Activated T-helper 17 cell treated with anti-CD3 and anti-CD28 coated beads, Interleukin-2, amount 50 U/mL, for 72 hours (primary cell): ENCODE measurements around the gene PSMA8. TPM values are rescaled to one million over a fixed set of nuclear protein-coding genes. Genes with fewer than 3 reads are reported as not detected.
"Not testable (repeated sequence)": the region's sequence is repeated elsewhere in the genome, so short reads cannot be mapped to it uniquely, and the experiment has no call there.

Experiments
- ATAC-seq: fragments of 150-1000 bp; cut with Tn5 transposase; replicated peaks from 2 replicates; pipeline ENCODE4 v1.10.0; 2021; ENCODE audit warnings: mild to moderate bottlenecking, moderate library complexity
- H3K27ac Mint-ChIP-seq: one replicate; pipeline ENCODE4 v1.8.0; 2022; ENCODE audit warnings: mixed read lengths
- H3K27me3 Mint-ChIP-seq: one replicate; pipeline ENCODE4 v1.8.0; 2022; ENCODE audit warnings: mixed read lengths
- H3K36me3 Mint-ChIP-seq: one replicate; pipeline ENCODE4 v1.8.0; 2022; ENCODE audit warnings: low read depth, mild to moderate bottlenecking, mixed read lengths
- H3K4me1 Mint-ChIP-seq: one replicate; pipeline ENCODE4 v1.8.0; 2022; ENCODE audit warnings: mixed read lengths
- H3K4me3 Mint-ChIP-seq: one replicate; pipeline ENCODE4 v1.8.0; 2022; ENCODE audit warnings: mild to moderate bottlenecking, mixed read lengths
- H3K9me3 Mint-ChIP-seq: one replicate; pipeline ENCODE4 v1.8.0; 2022; ENCODE audit warnings: mixed read lengths
- total RNA-seq, 2 donors: library from RNA; stranded (reverse); gene quantifications; one replicate each; pipeline ENCODE4 v1.2.3, GENCODE V29; 2022

The PSMA8 gene
- total RNA-seq, result under 1 TPM in 1 of 2 donors, not detected in 1; 0.58 TPM

DNA sequence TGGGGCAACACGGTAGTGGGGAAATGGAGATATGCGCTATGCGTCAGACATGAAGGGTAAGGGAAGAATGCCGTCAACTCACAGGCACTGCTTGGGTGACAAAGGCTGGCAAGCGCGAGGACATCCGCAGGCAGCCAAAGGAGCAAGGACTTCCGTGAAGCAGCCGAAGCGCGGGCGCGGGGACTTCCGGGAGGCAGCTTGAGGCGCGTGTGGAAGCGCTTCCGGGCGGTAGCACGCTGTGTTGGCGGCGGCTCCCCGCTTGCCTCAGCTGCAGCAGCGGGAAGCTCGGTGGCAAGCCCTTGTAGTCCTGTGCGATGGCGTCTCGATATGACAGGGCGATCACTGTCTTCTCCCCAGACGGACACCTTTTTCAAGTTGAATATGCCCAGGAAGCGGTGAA lies at the start of gene PSMA8:
PSMA8 (plus strand) TSS at position 218 of the 400 bp plus-strand sequence; CDS start at position 315, 97 bp downstream.
- Mint-ChIP-seq H3K27me3 (no peaks in the 10 kb centered on the region), H3K27ac (peak within 1 kb of the TSS; percentile 58), H3K9me3 (no peaks in the 10 kb centered on the region), H3K4me3 (peak within 1 kb of the TSS; percentile 68), H3K4me1 (no peaks in the 10 kb centered on the region), H3K36me3 (no peaks in the 10 kb centered on the region)
- peak; percentile 85 for ATAC-seq

GRCh38 chr18:26085056-26085455 lies 48.6 kb upstream of the PSMA8 start:
- no peak for ATAC-seq
- Mint-ChIP-seq H3K36me3 (peaks cover 68% of the 10 kb centered on the region), H3K9me3 (no peaks in the 10 kb centered on the region), H3K27ac (no peak overlapping the region), H3K4me1 (peaks cover 19% of the 10 kb centered on the region), H3K4me3 (no peak overlapping the region), H3K27me3 (no peaks in the 10 kb centered on the region)

DNA sequence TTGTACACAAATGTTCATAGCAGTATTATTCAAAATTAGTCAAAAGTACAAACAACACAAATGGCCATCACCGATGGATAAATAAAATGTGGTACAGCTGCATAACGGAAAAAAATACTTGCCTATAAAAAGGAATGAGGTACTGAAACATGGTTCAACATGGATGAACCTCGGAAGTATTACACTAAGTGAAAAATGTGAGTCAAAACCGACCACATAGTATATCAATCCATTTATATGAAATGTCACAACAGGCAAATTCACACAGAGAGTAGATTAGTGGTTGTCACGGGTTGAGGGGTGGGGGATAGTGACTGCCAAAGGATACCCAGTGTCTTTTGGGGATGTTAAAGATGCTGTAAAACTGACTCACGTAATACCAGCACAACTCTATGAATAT lies 46.7 kb upstream of the PSMA8 start:
- Mint-ChIP-seq H3K9me3 (no peaks in the 10 kb centered on the region), H3K27me3 (no peaks in the 10 kb centered on the region), H3K4me3 (peak overlapping the region; percentile 95), H3K27ac (no peak overlapping the region), H3K4me1 (peaks cover 19% of the 10 kb centered on the region), H3K36me3 (peaks cover 55% of the 10 kb centered on the region)
- no peak for ATAC-seq

- no peak for ATAC-seq
- peak overlapping the region; percentile 97 for H3K27ac Mint-ChIP-seq
- no peaks in the 10 kb centered on the region for H3K27me3 Mint-ChIP-seq
- H3K4me1 Mint-ChIP-seq, result peaks cover 19% of the 10 kb centered on the region
- peak overlapping the region; percentile 95 for H3K4me3 Mint-ChIP-seq
- H3K9me3 Mint-ChIP-seq, result no peaks in the 10 kb centered on the region
- peaks cover 40% of the 10 kb centered on the region for H3K36me3 Mint-ChIP-seq
Measured at GRCh38 chr18:26088487-26088886, 45.2 kb upstream of the PSMA8 start.

- peak; percentile 13 for ATAC-seq
- Mint-ChIP-seq H3K27ac (peak overlapping the region; percentile 97), H3K27me3 (no peaks in the 10 kb centered on the region), H3K4me1 (peaks cover 19% of the 10 kb centered on the region), H3K36me3 (peaks cover 30% of the 10 kb centered on the region), H3K9me3 (no peaks in the 10 kb centered on the region), H3K4me3 (peak overlapping the region; percentile 95)
Measured at GRCh38 chr18:26089293-26090129, 44.2 kb upstream of the PSMA8 start.

- H3K36me3 Mint-ChIP-seq, result peaks cover 21% of the 10 kb centered on the region
- peak; percentile 87 for ATAC-seq
- peak within 1 kb of the TSS; percentile 97 for H3K27ac Mint-ChIP-seq
Measured at GRCh38 chr18:26090130-26091046, 43.3 kb upstream of the PSMA8 start, which contains the start of gene SS18. Gene SS18, minus strand, starts transcription at chr18:26090613. Its CDS starts 44 bp downstream, at chr18:26090569.

DNA sequence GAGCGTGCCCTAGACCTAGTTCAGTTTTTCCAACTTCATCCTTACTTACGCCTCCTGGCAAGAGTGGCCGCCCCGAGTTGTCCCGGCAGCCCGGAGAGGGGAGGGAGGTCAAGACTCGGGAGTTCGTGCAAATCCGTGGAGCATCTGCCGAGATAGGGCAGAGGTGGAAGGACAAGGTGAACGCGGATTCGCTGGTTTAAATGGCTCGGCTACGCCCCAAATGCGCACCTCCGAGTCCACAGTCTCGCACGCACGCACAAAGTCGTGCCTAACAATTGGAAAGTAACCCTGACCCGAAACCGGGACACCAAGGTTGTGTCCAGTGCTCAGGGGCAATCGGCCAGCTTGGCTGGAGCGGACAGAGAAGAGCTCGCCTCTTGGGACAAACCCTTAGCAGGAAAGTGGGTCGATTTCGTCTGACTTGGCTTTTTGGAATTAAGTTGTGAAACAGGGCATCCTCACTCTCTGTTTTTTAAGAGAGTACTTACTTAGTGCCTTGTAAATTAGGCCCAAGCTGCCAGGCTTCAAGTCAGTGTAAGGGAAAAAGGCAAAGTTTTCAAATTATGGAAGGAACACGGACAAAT lies 42.5 kb upstream of the PSMA8 start:
- H3K4me3 Mint-ChIP-seq, result peak overlapping the region; percentile 95
- H3K9me3 Mint-ChIP-seq, result no peaks in the 10 kb centered on the region
- peaks cover 15% of the 10 kb centered on the region for H3K36me3 Mint-ChIP-seq
- peaks cover 19% of the 10 kb centered on the region for H3K4me1 Mint-ChIP-seq
- H3K27ac Mint-ChIP-seq, result peak overlapping the region; percentile 97
- no peaks in the 10 kb centered on the region for H3K27me3 Mint-ChIP-seq
- ATAC-seq, result peak; percentile 63

More at GRCh38 chr18:26090130-26091046, 43.3 kb upstream of the PSMA8 start, which contains the start of gene SS18:
- Mint-ChIP-seq H3K9me3 (no peaks in the 10 kb centered on the region), H3K4me1 (peaks cover 19% of the 10 kb centered on the region), H3K27me3 (no peaks in the 10 kb centered on the region), H3K4me3 (peak within 1 kb of the TSS; percentile 95)

- Mint-ChIP-seq H3K36me3 (no peaks in the 10 kb centered on the region), H3K27ac (no peak overlapping the region), H3K4me1 (no peaks in the 10 kb centered on the region), H3K27me3 (no peaks in the 10 kb centered on the region), H3K4me3 (no peak overlapping the region), H3K9me3 (no peaks in the 10 kb centered on the region)
- no peak for ATAC-seq
Measured at GRCh38 chr18:26096852-26097251, 36.8 kb upstream of the PSMA8 start.

DNA sequence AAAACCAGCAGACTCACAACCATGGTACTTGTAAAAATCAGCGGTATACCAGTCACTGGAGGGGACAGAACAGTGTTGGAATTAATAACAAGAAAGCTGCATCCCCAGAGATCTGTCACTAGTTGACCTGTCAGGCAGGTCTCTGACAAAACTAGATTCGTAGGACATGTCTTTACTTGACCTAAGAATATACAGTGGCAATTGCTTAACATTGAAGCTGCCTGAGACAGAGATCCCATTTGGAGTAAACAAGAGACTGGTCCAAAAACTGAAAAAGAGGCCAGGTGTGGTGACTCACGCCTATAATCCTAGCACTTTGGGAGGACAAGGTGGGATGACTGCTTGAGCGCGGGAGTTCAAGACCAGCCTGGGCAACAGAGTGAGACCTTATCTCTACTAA lies 36.1 kb upstream of the PSMA8 start:
- no peaks in the 10 kb centered on the region for H3K4me1 Mint-ChIP-seq
- no peak for ATAC-seq

DNA sequence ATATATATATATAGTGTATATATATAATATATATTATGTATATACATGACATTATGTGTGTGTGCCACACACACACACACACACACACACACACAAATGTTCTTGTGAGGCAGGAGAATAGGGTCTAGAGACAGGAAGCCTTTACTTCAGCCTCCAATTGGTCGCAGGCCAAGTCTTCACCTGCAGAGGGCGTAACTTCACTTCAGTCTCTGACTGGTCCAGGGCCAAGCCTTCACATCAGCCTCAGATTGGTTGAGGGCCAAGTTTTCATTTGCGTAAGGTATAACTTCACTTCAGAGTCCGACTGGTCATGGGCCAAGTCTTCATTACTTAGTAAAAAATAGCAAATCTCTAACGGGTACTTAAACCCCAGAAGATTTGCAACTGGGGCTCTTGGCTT lies 30.1 kb upstream of the PSMA8 start:
- H3K27ac Mint-ChIP-seq, result no peak overlapping the region
- H3K4me3 Mint-ChIP-seq, result no peak overlapping the region
- H3K27me3 Mint-ChIP-seq, result no peaks in the 10 kb centered on the region
- H3K9me3 Mint-ChIP-seq, result no peaks in the 10 kb centered on the region
- ATAC-seq, result peak; percentile 52
- no peaks in the 10 kb centered on the region for H3K36me3 Mint-ChIP-seq
- no peaks in the 10 kb centered on the region for H3K4me1 Mint-ChIP-seq

More for the DNA sequence above, 36.1 kb upstream of the PSMA8 start:
- no peaks in the 10 kb centered on the region for H3K36me3 Mint-ChIP-seq
- H3K27ac Mint-ChIP-seq, result no peak overlapping the region
- no peaks in the 10 kb centered on the region for H3K27me3 Mint-ChIP-seq
- H3K9me3 Mint-ChIP-seq, result no peaks in the 10 kb centered on the region
- H3K4me3 Mint-ChIP-seq, result no peak overlapping the region

DNA sequence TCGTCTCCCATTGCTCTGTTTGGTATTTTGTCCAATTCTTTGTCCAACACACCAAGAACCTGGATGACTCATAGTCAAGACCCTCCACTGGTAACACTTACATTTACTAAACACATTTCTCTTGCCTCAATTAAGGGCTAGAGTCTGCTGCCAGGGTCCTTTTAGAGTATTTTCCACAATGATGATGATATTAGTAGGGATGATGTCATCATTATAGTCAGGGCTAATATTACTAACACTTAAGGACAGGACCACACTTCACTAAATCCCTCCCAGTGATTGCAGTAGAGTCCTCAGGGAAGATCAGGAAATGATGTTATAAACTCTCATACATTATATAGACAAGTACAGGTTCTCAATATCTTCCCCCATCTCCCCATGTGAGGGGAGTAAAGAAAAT lies 29.6 kb upstream of the PSMA8 start:
- no peak overlapping the region for H3K4me3 Mint-ChIP-seq
- H3K9me3 Mint-ChIP-seq, result no peaks in the 10 kb centered on the region
- H3K27me3 Mint-ChIP-seq, result no peaks in the 10 kb centered on the region
- H3K27ac Mint-ChIP-seq, result no peak overlapping the region
- no peaks in the 10 kb centered on the region for H3K36me3 Mint-ChIP-seq
- ATAC-seq, result no peak
- H3K4me1 Mint-ChIP-seq, result no peaks in the 10 kb centered on the region

DNA sequence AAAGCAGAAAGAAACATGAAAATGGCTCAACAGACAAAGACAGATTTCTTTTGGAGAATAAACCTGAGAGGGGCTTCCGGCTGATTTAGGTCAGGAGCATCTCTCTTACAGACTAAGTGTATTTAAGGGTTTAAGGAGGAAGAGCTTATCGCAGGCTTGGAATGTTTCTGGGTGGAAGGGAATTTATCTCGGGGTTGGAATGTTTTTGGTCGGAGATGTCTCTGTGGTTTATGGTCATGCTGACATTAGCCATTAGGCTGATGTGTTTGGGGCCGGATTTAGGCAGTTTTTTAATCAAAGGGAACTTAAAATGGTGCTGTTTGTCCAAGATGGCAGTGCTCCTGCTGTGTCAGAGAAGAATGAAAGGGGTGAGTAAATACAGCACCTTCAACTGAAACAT lies 14.4 kb upstream of the PSMA8 start:
- Mint-ChIP-seq H3K27me3 (peaks cover 7% of the 10 kb centered on the region), H3K9me3 (peaks cover 7% of the 10 kb centered on the region), H3K27ac (no peak overlapping the region), H3K4me3 (no peak overlapping the region), H3K4me1 (no peaks in the 10 kb centered on the region), H3K36me3 (no peaks in the 10 kb centered on the region)
- ATAC-seq, result no peak

DNA sequence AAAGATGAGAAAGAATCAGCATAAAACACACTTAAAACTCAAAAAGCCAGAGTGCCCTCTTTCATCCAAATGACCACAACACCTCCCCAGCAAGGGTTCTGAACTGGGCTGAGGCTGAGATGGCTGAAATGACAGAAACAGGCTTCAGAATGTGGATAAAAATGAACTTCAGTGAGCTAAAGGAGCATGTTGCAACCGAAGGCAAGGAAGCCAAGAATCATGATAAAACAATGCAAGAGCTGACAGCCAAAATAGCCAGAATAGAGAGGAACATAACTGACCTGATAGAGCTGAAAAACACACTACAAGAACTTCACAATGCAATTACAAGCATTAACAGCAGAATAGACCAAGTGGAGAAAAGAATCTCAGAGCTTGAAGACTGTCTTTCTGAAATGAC lies 12.2 kb upstream of the PSMA8 start:
- no peaks in the 10 kb centered on the region for H3K4me1 Mint-ChIP-seq
- ATAC-seq, result no peak
- H3K27ac Mint-ChIP-seq, result no peak overlapping the region
- no peaks in the 10 kb centered on the region for H3K36me3 Mint-ChIP-seq
- H3K9me3 Mint-ChIP-seq, result peaks cover 7% of the 10 kb centered on the region
- no peak overlapping the region for H3K4me3 Mint-ChIP-seq
- H3K27me3 Mint-ChIP-seq, result peaks cover 7% of the 10 kb centered on the region

GRCh38 chr18:26121994-26122393 lies 11.7 kb upstream of the PSMA8 start:
- H3K36me3 Mint-ChIP-seq, H3K9me3 Mint-ChIP-seq, ATAC-seq, H3K27ac Mint-ChIP-seq, H3K4me3 Mint-ChIP-seq, H3K4me1 Mint-ChIP-seq, H3K27me3 Mint-ChIP-seq: not testable (repeated sequence)
